Parathyroid adenoma (tissue), 2 donors: Measurements from ENCODE around the gene ADAMTS19.

ENCODE experiments used
- H2AFZ ChIP-seq: fragments of 300-600 bp; sonication (generic); one replicate; pipeline ENCODE4 v1.7.0; 2017; ENCODE audit warnings: antibody characterized with exemption, mild to moderate bottlenecking
- H3K27ac ChIP-seq: fragments of 300-600 bp; sonication (generic); one replicate; pipeline ENCODE4 v1.7.0; 2017
- H3K27me3 ChIP-seq: fragments of 300-600 bp; sonication (generic); one replicate; pipeline ENCODE4 v1.7.0; 2017; ENCODE audit warnings: low read length; ENCODE audit not compliant: control insufficient read depth, insufficient read depth
- H3K36me3 ChIP-seq: fragments of 300-600 bp; sonication (generic); one replicate; pipeline ENCODE4 v1.7.0; 2017; ENCODE audit warnings: low read length; ENCODE audit not compliant: control insufficient read depth, insufficient read depth
- H3K4me1 ChIP-seq: fragments of 300-600 bp; sonication (generic); one replicate; pipeline ENCODE4 v1.7.0; 2017; ENCODE audit warnings: control low read depth
- H3K4me2 ChIP-seq: fragments of 300-600 bp; sonication (generic); one replicate; pipeline ENCODE4 v1.7.0; 2017; ENCODE audit warnings: low read length
- H3K4me3 ChIP-seq: fragments of 300-600 bp; sonication (generic); one replicate; pipeline ENCODE4 v1.7.0; 2017; ENCODE audit warnings: low read depth, low read length
- H3K79me2 ChIP-seq: fragments of 300-600 bp; sonication (generic); one replicate; pipeline ENCODE4 v1.7.0; 2017; ENCODE audit warnings: control low read depth
- H3K9ac ChIP-seq: fragments of 300-600 bp; sonication (generic); one replicate; pipeline ENCODE4 v1.7.0; 2017; ENCODE audit warnings: mild to moderate bottlenecking
- H3K9me3 ChIP-seq: fragments of 300-600 bp; sonication (generic); one replicate; pipeline ENCODE4 v1.7.0; 2017; ENCODE audit warnings: low read length; ENCODE audit not compliant: control insufficient read depth
- CTCF ChIP-seq: fragments of 300-600 bp; sonication (generic); IDR thresholded peaks from one replicate; pipeline ENCODE4 v1.7.0; 2017; ENCODE audit warnings: antibody characterized with exemption, mild to moderate bottlenecking
- donor health status: primary hyperparathyroidism.

The ADAMTS19 gene

GRCh38 chr5:129440424-129440823 lies 19.7 kb upstream of the ADAMTS19 start:
- Histone ChIP-seq H3K4me3 (no peak overlapping the region), H3K9ac (no peak overlapping the region), H3K79me2 (no peaks in the 10 kb centered on the region), H2AFZ (no peak overlapping the region), H3K27ac (no peak overlapping the region), H3K4me1 (no peaks in the 10 kb centered on the region), H3K9me3 (no peaks in the 10 kb centered on the region), H3K27me3 (no peaks in the 10 kb centered on the region), H3K36me3 (no peaks in the 10 kb centered on the region), H3K4me2 (no peak overlapping the region)
- TF ChIP-seq CTCF = no peak

- TF ChIP-seq CTCF = no peak
- Histone ChIP-seq H2AFZ (no peak overlapping the region), H3K27me3 (no peaks in the 10 kb centered on the region), H3K36me3 (no peaks in the 10 kb centered on the region), H3K9me3 (no peaks in the 10 kb centered on the region), H3K27ac (no peak overlapping the region), H3K4me3 (no peak overlapping the region), H3K9ac (no peak overlapping the region), H3K4me1 (no peaks in the 10 kb centered on the region), H3K79me2 (no peaks in the 10 kb centered on the region), H3K4me2 (no peak overlapping the region)
These were observed 19.0 kb upstream of the ADAMTS19 start for GRCh38 chr5:129441096-129441495.

- Histone ChIP-seq H3K36me3 (no peaks in the 10 kb centered on the region), H3K27me3 (no peaks in the 10 kb centered on the region), H2AFZ (no peak overlapping the region), H3K9ac (no peak overlapping the region), H3K4me2 (no peak overlapping the region), H3K27ac (no peak overlapping the region), H3K9me3 (no peaks in the 10 kb centered on the region), H3K4me1 (no peaks in the 10 kb centered on the region), H3K4me3 (no peak overlapping the region), H3K79me2 (no peaks in the 10 kb centered on the region)
- no peak for TF ChIP-seq CTCF
These were observed 14.7 kb upstream of the ADAMTS19 start for GRCh38 chr5:129445379-129445778.

- Histone ChIP-seq H2AFZ (no peak overlapping the region), H3K79me2 (no peaks in the 10 kb centered on the region), H3K4me3 (no peak overlapping the region), H3K9ac (no peak overlapping the region), H3K4me1 (no peaks in the 10 kb centered on the region), H3K27ac (no peak overlapping the region), H3K36me3 (no peaks in the 10 kb centered on the region), H3K9me3 (no peaks in the 10 kb centered on the region), H3K27me3 (no peaks in the 10 kb centered on the region), H3K4me2 (no peak overlapping the region)
- no peak for TF ChIP-seq CTCF
These were observed 12.1 kb upstream of the ADAMTS19 start for GRCh38 chr5:129447968-129448367.

- H3K27ac ChIP-seq = no peak overlapping the region
- no peak overlapping the region for H3K9ac ChIP-seq
- no peak overlapping the region for H3K4me3 ChIP-seq
- no peak for TF ChIP-seq CTCF
- no peaks in the 10 kb centered on the region for H3K36me3 ChIP-seq
- H3K4me1 ChIP-seq = no peaks in the 10 kb centered on the region
- no peaks in the 10 kb centered on the region for H3K79me2 ChIP-seq
- H3K4me2 ChIP-seq = no peak overlapping the region
- no peaks in the 10 kb centered on the region for H3K9me3 ChIP-seq
- H2AFZ ChIP-seq = no peak overlapping the region
- H3K27me3 ChIP-seq = no peaks in the 10 kb centered on the region
These were observed 11.4 kb upstream of the ADAMTS19 start for GRCh38 chr5:129448654-129449053.
